C4-2B (cell line): Measurements from ENCODE around the gene GPSM3.
A peak's percentile ranks its signal among the peaks of the same experiment; 100 is the strongest.

Experiments
- ZFX ChIP-seq: fragments of 450-650 bp; IDR thresholded peaks from 2 replicates; pipeline ENCODE4 v1.6.1; 2017
- TF ChIP-seq, protein P1 (sequence below): fragments of 450-650 bp; conservative IDR thresholded peaks from 2 replicates; pipeline ENCODE4 v1.5.1; 2017; ENCODE audit warnings: mild to moderate bottlenecking

DNA sequence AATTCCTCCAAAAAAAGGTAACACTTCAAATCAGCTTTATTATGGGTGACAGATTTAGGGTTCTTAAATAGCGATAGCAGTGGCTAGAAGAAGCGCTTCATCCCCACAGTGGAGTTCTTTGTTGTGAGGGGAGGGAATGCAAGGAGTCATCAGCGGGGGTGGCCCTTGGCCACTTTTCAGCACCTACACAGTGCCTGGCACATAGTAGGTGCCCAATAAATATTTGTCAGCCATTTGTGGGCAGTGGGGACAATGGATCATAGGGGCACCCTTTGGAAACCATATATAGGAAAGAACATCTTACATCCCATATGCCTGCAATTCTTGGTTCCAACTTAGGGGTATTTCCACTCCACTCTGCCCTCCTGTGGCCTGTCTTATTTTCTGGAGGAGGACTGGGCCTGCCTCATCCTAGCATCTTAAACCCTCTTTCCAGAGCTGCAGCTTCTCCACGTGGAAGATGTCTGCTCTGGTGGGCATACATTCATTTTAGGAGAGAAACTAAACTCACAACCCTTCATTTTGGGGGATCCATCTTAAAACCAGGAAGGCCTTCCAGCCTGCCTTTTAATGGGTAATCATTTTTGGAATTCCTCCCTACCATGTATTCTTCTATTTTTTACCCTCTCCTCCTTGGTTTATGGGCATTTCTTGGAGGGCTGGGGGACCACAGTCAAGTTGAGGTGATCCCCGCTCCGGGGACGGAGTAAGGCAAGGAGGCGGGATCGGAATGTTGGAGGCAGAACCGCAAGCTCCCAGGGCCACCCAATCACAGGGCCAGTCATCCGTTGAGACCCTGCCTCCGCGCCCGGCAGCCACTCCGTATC is 2.6 kb upstream of the GPSM3 start:
- TF ChIP-seq, protein P1, sequence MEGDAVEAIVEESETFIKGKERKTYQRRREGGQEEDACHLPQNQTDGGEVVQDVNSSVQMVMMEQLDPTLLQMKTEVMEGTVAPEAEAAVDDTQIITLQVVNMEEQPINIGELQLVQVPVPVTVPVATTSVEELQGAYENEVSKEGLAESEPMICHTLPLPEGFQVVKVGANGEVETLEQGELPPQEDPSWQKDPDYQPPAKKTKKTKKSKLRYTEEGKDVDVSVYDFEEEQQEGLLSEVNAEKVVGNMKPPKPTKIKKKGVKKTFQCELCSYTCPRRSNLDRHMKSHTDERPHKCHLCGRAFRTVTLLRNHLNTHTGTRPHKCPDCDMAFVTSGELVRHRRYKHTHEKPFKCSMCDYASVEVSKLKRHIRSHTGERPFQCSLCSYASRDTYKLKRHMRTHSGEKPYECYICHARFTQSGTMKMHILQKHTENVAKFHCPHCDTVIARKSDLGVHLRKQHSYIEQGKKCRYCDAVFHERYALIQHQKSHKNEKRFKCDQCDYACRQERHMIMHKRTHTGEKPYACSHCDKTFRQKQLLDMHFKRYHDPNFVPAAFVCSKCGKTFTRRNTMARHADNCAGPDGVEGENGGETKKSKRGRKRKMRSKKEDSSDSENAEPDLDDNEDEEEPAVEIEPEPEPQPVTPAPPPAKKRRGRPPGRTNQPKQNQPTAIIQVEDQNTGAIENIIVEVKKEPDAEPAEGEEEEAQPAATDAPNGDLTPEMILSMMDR, result peak; percentile 80
- no peak for TF ChIP-seq ZFX
